NCI-H187 (cell line): Measurements from ENCODE around the gene FOXC1.

ENCODE experiments used
- DNase-seq, 2 experiments: peaks; one replicate each; lab custom pipeline; 2025; lab: John Stamatoyannopoulos, UW

FOXC1 gene

DNA sequence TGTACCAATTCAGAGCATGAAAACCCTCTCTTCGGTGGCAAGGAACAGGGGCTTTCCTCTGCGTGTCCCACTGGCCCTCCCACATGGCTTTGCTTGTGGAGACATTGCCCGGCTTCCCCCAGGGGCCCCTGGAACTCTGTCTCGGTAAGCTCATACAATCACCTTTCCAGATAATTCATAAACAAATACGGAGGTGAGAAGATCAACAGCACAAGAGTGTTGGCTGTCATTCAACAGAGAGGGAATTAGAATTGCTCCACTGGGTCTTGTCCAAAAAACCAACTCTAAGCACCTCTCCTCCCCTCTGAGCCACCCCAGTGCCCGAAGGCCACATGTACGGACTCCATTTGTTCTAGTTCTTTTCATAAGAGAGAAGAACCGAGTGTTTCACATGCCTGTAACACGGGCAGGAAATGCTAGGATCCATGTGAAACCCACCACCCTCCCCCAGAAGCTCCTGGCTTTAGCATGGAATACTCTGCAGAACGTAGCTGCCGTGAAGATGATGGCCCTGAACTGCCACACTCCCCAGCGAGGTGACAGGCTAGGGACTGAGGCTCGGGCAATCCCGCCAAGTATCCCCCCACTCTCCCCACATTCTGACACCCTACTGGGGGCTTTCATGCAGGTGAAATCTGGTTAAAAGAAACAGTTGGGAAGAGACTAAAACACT lies 24.6 kb upstream of the FOXC1 start:
- DNase-seq: no peak

DNA sequence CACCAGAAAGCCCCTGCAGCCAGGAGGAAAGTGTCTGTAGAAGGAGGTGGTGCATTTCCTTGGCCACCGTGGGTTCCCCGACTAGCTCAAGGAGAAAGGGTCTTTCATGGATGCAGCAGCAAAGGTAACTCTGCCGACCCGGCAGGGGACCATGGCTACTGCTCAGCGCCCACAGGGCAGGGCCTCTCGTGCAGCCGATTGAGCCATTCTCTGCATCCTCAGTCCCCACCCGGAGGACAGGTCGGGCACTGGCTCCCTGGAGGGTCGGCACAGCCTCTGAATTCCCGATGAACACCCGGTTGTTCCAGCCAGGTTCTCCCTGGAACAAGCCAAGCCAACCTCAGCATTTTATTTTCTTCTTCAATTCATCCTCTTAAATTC lies 24.1 kb upstream of the FOXC1 start:
- no peak for DNase-seq

DNA sequence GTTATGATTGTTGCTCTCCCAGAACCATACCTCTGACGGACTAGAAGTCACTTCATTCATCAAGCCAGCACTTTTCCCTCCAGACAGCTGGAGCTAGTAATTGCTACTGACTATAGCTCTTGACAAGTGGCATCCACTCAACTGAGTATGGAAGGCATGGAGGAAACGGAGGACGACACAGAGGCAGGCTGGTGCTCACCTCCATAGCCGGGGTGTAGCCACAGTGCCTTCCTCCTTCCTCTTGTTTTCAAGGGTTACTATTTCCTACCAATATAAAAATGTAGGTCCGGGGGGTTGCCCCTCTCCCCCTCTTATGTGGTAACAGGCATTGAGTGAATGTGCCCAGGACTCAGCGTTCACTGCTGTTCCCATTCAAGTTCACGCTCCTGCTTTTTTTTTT lies 23.5 kb upstream of the FOXC1 start:
- no peak for DNase-seq

DNA sequence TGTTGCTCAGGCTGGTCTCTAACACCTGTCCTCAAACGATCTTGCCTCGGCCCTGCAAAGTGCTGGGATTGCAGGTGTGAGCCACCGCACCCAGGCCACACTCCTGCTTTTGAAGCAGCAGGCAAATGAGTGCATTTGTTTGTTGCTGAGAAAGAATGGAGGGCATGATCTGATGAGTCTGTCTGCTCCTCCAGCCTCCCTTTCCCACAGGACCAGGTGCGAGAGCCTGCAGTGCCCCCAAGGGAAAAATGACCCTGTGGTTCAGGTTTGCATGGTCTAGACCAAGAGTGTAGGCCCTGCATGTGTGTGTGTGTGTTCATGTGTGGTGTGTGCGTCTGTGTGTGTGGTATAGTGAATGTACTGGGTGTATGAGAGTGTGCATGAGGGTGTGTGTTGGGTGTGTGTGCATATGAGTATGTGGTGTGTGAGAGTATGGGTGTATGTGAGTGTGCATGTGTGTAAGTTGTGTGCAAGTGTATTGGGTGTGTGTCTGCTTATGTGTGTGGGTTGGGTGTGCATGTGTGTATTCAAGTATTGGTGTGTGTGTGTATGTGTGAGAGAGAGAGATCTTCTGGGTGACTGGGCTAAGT lies 22.8 kb upstream of the FOXC1 start:
- DNase-seq: no peak

DNA sequence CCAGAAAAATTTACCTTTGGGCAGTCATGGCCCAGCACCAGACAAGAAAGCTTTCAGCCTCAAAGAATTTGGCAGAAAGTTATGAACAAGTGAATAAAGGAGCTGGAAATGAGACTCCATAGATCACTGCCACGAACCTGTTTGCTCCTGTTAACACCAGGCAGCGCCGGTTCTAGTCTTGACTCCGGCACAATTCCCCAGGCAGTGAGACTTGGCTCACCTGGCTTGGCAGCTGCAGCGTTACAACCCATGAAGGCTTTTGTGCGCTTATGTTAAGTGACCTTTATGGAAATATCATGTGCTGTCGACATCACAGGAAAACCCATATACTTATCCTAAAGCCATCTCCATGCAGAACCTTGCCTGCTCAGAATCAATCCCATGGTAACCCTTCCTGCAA lies 22.2 kb upstream of the FOXC1 start:
- no peak for DNase-seq

DNA sequence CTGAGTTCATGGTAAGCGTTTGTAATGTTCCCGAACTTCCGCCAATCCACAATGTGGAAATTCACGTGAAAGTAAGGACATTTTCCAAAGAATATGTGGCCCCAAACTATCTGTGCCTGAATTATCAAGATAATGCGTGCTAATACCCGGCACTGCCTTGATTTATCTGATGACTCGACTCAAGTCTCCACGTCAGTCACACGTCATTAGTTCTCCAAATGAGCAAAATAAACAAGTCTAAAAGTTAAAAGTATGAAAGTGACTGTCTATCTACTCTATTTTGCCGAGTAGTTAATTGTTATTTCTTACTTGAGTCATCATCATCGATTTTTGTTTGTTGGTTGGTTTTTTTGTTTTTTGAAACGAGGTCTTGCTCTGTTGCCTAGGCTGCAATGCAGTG lies 21.7 kb upstream of the FOXC1 start:
- DNase-seq: no peak

DNA sequence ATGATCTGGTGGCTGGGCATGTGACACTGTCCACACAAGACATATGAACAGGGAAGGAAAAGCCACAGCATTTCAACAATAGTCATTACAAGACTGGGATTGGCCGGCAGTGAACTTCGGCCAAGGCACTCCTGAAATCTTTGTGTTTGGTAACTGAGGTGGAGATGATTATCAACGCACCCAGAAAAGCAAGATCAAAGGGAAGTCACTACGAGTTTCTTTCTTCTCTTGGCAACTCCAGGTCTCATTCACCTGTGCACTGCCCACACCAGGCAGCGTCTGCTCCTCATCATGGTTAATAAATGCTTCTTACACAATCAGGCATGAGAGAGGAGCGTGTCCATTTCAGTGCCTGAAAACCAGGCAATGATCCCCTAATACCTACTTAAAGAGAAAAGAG lies 20.5 kb upstream of the FOXC1 start:
- DNase-seq: no peak

DNA sequence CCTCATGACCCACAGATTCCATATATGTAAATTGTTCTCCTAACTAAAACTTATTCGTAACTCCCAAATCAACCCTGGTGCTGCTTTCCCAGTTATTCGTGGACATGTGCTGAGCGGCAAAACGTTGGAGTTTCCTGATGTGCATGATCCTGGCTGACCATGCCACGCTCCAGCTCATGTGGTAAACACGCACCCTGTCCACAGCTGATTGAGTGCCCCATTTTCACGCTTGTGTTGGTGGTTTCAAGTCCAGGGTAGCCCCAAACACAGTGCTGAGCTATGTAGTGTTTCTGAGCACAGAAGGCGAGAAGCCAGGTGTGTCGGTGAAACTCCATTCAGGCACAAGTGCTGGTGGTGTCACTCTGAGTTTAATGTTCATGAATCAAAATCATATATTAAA lies 19.1 kb upstream of the FOXC1 start:
- no peak for DNase-seq

DNA sequence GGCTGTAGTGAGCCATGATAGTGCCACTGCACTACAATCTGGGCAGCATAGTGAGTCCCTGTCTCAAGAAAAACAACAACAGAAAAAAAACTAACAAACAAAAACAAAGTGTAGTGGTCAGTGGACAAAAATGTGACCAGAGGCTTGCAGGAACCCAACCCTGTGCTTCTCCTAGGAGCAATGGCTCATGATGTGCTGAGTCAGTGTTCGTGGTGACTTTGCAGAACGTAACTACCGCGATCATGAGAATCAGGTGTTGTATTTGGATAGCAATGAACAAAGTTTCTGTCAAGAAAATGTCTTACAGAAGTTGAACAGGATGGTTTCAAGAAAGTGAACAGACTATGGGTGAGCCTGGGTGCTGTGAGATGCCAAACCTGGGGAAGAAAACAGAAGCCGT lies 18.5 kb upstream of the FOXC1 start:
- no peak for DNase-seq

DNA sequence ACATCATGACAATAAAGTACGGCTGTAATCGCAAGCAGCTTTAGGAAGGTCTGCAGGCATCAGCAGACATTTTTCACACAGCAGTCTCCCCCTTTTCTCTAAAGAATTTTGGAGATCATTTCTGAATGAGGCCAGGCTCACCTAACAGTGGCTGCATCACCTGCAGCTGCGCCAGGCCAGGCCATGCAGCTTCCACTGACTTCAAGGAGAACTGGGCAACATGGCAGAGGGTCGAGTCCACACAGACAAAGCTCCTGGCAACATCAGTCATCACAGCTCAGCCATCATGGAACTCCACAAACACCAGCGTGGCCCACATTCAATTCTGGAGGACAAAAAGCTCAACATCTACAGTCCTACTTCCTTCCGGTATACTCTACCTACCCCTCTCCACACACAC lies 17.8 kb upstream of the FOXC1 start:
- no peak for DNase-seq

DNA sequence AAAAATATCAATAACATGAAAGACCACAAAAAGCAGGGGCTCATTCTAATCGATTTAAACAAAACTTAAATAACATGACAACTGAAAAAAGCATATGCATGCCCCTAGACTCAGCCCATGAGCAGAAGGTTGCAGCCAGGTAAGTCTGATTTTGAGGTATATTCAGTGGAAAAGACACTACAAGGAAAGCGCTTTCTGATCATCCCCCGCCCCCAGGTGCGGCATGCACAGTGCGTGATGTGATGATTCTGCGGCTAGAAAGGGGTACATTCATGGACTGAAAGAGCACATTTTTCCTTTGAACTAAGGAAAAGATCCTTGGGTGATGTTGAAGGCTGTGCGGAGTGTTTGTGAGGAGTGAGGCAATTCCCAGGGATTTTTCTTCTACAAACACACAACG lies 16.9 kb upstream of the FOXC1 start:
- DNase-seq: no peak

DNA sequence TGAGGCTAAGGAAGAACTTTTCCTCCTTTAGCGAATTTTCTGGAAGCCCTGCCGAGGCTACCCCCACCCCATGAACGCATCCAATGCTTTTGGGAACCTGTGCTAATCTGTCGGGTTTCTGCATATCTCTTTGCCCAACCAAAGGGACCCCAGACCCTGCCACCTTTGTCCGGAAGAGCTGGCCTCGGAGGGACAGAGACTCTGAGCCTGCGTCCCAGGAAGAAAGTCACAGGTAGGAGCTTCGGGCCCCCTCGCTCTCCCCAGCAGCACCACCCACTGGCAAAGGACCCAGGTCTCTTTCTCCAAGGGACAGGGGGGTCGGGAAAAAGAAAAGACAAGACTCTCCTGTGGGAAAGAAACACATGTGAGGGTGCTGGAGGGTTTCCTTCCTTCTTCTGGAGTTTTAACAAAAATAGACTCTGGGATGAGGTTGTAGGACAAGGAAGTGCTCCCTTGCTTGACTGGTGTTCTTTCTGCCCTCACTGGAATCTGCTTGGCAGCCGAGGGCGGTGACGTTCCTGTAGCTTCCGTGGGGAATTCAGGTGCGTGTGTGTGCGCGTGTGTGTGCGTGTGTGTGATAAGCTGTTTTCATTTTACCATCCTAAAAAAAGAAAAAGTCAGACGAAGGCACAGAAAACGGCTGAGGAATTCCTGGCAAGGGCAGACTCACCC lies 16.3 kb upstream of the FOXC1 start:
- no peak for DNase-seq

DNA sequence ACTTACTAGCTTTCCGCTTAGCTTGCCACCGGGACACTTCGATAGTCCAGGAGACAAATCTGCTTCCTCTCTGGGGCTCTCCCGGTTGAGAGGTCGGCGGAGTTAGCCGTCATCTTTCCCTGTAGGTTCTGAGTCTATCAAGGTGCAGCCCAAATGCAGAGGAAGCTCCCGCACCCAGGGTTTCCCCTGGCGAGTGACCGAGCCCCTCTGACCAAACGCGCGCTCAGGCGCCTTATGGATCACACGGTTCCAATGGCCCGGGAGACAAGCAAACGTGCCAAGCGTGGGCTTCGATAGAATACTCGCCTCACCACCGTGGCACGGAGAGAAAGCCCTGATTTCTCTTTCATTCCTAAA lies 15.8 kb upstream of the FOXC1 start:
- no peak for DNase-seq

DNA sequence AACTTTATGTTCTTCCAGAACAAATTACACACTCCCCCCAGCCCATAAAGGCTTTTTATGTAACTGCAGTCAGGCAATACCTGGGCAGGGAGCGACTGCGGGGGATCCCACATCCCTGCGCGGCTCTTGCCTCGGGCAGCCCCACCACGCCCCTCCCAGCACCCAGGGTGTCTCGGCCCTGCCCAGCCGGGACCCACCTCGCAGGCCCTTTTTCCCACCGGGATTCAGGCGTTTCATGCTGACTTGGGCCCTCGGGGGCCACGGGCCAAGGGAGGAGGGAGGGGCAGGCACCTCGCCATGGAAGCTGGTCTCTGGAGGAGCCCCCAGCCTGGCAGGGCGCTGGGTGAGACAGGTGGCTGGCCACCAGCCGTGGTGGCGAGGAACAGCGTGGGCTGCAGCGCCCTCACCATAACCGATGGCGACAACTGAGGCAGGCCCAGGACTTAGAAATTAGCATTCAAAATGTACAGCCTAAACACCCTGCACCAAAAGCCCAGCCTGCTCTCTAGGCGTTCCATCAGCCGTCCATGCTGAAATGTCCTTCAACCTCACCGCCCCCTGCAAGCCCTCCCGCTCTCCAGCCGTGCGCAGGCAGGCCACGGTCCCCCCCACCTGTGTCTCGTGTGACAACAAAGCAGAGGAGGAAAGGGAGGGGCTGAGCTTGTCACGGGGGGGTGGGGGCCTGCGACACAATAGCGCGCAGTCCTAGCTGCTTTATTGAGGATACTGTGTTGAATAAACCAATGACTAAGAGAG lies 15.1 kb upstream of the FOXC1 start:
- no peak for DNase-seq

DNA sequence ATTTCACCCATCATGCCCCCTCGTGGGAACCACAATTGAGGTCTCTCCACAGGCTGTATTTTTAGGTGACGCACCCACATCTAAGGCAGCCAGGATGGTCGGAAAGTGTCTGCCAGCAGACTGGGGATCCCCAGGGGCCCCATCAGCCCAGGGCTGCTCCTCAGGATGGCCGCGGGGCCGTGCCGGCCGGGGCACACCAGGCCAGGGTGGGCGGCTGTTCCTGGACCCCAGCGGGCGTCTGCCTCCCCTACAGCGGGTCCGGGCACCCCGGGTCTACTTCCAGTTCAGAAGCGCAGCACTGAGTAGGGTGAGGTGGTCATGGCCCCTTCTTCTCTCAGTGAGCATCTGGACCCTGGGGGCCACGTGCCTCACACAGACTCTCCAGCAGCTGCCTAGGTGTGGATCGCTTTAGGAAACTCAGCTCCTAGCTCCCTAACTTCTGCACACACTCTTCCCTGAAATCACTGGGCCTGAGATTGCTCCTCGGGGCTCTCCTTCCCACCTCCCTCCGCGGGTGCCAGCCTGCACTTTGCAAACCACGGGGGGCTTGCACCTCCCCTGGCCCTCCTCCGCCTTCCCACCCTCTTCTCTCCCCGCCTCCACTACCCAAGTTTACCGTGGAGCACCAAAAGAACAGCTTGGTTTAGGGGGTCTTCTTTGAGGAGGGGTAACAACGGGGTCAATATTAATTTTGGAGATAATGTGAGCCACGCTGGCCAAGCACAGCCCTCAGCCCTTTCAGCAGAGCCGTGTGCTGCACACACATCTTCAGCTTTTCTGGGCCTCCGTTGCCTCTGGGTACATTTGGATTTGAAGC lies 14.2 kb upstream of the FOXC1 start:
- DNase-seq: no peak

DNA sequence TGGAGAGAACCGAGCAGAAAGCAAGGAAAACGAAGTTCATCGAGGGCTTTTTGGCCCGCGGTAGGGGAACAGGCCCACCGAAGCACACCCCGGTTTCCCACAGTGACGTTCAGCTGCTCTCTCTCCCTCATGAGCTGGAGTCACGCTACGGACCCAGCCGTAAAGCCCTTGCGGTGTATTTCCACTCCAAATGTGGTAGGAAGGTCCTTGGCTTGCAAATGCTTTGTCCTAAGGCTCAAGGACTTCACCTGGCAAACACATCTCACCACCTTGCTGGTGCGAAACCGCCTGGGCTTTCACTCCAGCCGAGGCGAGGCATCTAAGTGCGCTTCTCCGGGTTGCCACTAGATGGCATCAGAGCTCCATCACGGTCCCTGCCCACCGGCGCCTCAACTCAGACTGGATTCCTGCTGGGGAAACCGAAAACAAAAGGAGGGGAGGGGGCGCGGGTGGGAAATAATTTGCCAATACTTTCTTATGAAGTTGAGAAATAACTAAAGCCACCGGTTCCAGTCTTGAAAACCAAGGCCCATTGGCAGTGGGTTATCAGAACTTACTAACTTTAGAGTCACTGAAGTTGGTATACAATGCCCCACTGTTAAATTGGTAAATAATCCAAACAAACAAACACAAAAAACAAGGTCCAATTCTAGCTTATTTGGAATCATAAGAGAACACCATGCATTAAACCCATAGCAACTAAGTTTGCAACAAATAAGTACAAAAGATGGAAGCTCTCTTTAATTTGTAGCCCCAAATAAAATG lies 13.4 kb upstream of the FOXC1 start:
- peak in 1 of 2 experiments; percentile 22 for DNase-seq

DNA sequence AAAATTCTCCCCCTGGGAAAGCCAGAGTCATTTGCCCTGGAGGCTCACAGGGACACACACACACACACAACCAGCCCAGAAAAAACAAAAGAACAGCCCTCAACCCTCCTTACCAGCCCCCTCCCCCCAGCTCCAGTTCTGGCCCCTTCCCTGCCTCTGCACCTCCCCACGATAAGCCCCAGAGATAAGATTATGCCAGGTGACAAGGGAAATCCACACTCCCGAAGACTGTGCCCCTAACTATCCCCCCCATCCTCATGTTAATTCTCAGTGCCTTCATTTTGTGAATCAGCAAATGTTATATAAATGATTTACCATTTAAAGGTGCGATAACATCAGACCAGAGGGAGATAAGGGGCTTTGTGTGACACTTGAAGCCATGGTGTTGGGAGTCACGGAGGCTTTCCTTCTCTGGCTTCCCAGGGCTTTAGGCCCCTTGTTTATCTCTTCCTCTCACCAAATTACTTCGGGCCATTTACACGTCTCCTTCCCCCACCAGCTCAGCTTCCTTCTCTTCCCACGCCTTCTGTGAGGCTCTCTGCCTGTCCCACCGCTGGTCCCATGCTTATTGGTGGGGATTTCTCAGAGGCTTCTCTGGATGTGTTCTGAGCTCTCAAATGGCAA lies 12.5 kb upstream of the FOXC1 start:
- DNase-seq: no peak

DNA sequence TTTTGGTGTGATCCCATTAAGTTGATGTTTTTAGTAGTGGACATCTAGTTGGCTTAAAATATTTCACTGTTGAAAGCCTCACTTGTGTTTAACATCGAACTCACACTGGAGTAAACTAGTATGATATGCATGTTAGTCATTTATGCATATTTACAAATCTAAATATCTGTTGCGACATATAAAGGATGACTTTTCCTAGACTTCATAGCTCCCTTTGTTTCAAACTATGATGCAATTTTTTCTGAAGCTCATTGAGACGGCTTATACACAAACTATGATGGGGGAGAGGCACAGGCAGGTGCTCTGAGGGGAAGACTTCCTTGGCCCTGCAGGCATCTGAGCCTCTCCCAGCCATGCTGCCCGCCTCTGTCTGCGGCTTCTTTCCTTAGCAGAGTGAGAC lies 11.8 kb upstream of the FOXC1 start:
- DNase-seq: no peak

DNA sequence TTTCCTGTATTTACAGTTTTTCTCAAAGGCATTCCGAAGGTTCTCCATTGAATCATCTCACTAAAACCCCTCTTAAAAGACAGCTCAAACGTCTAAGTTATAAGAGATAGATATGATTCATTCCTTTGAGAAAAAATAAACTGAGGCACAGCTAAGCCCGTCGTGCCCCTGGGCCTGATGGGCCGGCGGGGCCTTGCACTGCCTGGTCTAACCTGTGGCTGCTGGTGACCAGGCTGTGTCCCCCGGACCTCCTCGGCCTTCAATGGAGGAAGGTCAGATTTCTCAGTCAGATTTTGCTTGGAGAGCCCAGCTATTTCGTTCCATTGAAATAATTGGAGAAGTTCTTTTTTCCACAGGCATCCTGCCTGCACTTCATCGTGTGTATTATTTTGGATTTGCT lies 11.3 kb upstream of the FOXC1 start:
- no peak for DNase-seq

DNA sequence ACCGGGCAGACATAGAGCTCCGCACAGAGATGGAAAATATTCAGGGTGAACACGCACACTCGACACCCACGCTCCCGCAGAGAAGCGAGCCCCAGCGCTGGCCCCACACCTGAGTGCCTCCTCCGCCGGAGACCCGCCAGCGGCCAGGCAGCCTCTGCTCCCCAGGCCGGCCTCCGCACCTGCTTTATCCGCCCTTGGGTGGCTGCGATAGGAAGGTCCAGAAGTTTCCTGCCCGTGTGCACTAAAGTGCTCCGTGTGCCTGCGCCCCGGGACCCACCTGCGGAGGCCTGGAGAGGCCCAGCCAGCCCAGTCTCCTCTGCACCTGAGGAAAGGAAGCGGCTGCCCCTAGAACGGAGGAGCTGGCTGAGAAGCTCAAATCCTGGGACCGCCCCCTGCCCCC lies 10.8 kb upstream of the FOXC1 start:
- DNase-seq: no peak

DNA sequence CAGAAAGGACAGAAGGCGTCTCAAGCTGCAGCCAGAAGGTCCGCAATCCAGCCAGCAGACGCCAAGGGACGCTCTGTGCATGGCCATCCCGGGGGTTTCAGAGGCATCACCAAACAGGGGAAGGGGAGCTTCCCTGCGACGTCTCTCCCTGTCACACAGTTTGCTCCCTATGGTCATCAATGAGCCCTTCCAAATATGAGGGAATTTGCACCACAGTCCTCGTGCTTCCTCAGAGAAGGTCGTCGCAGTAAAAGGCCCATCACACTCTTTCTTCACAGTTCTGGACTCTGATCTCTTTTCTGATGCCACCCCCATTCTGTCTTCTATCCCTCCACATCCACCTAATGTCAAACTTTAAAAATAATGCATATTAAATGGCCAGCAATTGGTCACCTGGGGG lies 10.2 kb upstream of the FOXC1 start:
- DNase-seq: no peak
